ENCODE data around the gene GPR162. TPM values are rescaled to one million over a fixed set of nuclear protein-coding genes. Genes with fewer than 3 reads are reported as not detected.

The GPR162 gene
- total RNA-seq, 1 experiment from 2014 or later: not detected

DNA sequence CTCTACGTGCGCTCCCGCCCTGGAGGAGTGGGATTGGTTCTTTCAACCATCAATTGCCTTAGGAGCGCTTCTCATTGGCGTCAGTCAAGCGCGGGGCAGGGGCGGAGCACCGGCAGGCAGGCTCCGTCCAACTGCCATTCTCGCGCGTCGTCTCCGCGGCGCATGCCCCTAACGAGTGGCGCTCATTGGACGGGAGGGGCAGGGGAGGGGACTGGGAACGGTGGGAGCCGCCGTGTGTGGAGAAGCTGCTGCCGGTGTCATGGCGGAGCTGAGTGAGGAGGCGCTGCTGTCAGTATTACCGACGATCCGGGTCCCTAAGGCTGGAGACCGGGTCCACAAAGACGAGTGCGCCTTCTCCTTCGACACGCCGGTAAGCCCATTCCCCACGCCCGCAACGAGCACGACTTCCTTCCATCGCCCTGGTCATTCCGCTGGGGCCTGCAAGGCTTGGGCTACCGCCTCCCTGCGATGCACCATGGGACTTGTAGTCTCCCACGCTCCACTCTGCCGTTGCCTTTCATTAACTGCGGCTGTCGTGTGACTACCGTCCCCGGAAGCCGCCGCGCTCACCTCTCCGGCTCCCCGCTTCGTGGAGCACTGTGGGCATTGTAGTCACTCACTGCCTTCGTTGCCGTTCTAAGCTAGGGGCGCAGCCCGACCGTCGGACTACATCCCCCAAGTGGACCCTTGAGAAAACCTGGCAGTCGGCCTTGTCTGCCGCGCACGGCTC, 30.5 kb downstream of the GPR162 start, which contains the start of gene USP5:
TSS of gene USP5 (plus strand) at position 230 of the 730 bp plus-strand sequence. CDS start at position 260, 30 bp downstream.
- H4K20me1 ChIP-seq (ENCODE audit: low read length): no peaks in the 10 kb centered on the region
- BruUV-seq (replicated peaks): TSS peak; percentile 80
- peaks cover 23% of the 10 kb centered on the region for H3K4me1 ChIP-seq (ENCODE audit: insufficient read depth, low read length)
- no peaks in the 10 kb centered on the region for H3K27me3 ChIP-seq (ENCODE audit: low read length)
- no peaks in the 10 kb centered on the region for H3K9me2 ChIP-seq (replicated peaks; ENCODE audit: low read length)
- DNase-seq (peak; percentile 98), ATAC-seq (peak; percentile 77)
- H3F3A ChIP-seq (ENCODE audit: low read length, unreplicated experiment): no peaks in the 10 kb centered on the region
- ChIA-PET CTCF (interaction anchor here (0.5 to 1.7 kb wide), 5 partner anchors 16 to 97 kb away, joined by 4 to 12 read pairs (median 4); partner anchors contain the start of gene SPSB2), POLR2A (ENCODE audit: unreplicated experiment) (interaction anchor here (0.5 to 0.6 kb wide), 6 partner anchors 18 to 163 kb away, joined by 3 to 13 read pairs (median 4); partner anchors contain the start of genes PTMS and ZNF384)
- intact Hi-C loops (cut with micrococcal nuclease): loop anchor here (5.0 kb wide), 2 partner anchors 100 to 155 kb away; partner anchors contain the start of gene MLF2
- peak within 1 kb of the TSS; percentile 86 for H3K4me3 ChIP-seq (ENCODE audit: low read length)
- no peaks in the 10 kb centered on the region for H3K9me3 ChIP-seq (ENCODE audit: low read length)
- H3K79me2 ChIP-seq (ENCODE audit: low read length): peaks cover 55% of the 10 kb centered on the region
- TF ChIP-seq EZH2phosphoT487 (IDR thresholded peaks at IDR 0.05; ENCODE audit: borderline replicate concordance, low read length) (no peak), EZH2 (IDR thresholded peaks at IDR 0.05; ENCODE audit: low read length, unreplicated experiment) (no peak), CTCF (conservative IDR thresholded peaks at IDR 0.05; ENCODE audit: low read depth, low read length) (no peak)
- peaks cover 21% of the 10 kb centered on the region; the same call in 1 of the 2 replicates for H3K36me3 ChIP-seq (ENCODE audit: low read depth, low read length)
- H3K27ac ChIP-seq (ENCODE audit: low read length): peak within 1 kb of the TSS; percentile 61
- H2AFZ ChIP-seq (ENCODE audit: low read length): peak within 1 kb of the TSS; percentile 98
- H3K4me2 ChIP-seq (ENCODE audit: low read length): peak within 1 kb of the TSS; percentile 99
- H3K9ac ChIP-seq (ENCODE audit: low read length): peak within 1 kb of the TSS; percentile 79

GRCh38 chr12:6852651-6853354, 31.2 kb downstream of the GPR162 start:
- ChIA-PET POLR2A (ENCODE audit: unreplicated experiment) (interaction anchor here (0.5 kb wide), 3 partner anchors 18 to 163 kb away, joined by 3 to 13 read pairs (median 9); partner anchors contain the start of gene ZNF384), CTCF (interaction anchor here (1.0 to 1.7 kb wide), 3 partner anchors 16 to 38 kb away, joined by 4 to 12 read pairs (median 7); partner anchors contain the start of gene SPSB2)
- BruUV-seq (replicated peaks): no TSS peak
- peak; percentile 2; the same call in 1 of the 2 replicates for ATAC-seq
- DNase-seq: peak; percentile 54
- no peaks in the 10 kb centered on the region for H3K9me2 ChIP-seq (replicated peaks; ENCODE audit: low read length)
- H3K27me3 ChIP-seq (ENCODE audit: low read length): no peaks in the 10 kb centered on the region
- no peaks in the 10 kb centered on the region for H3F3A ChIP-seq (ENCODE audit: low read length, unreplicated experiment)
- peaks cover 23% of the 10 kb centered on the region for H3K4me1 ChIP-seq (ENCODE audit: insufficient read depth, low read length)
- no peaks in the 10 kb centered on the region for H4K20me1 ChIP-seq (ENCODE audit: low read length)
- TF ChIP-seq EZH2 (IDR thresholded peaks at IDR 0.05; ENCODE audit: low read length, unreplicated experiment) (no peak), CTCF (conservative IDR thresholded peaks at IDR 0.05; ENCODE audit: low read depth, low read length) (no peak), EZH2phosphoT487 (IDR thresholded peaks at IDR 0.05; ENCODE audit: borderline replicate concordance, low read length) (no peak)
- peak overlapping the region; percentile 76 for H3K9ac ChIP-seq (ENCODE audit: low read length)
- H2AFZ ChIP-seq (ENCODE audit: low read length): peak overlapping the region; percentile 71
- peak overlapping the region; percentile 52 for H3K27ac ChIP-seq (ENCODE audit: low read length)
- peak overlapping the region; percentile 86 for H3K4me3 ChIP-seq (ENCODE audit: low read length)
- peak overlapping the region; percentile 99 for H3K4me2 ChIP-seq (ENCODE audit: low read length)
- no peaks in the 10 kb centered on the region for H3K9me3 ChIP-seq (ENCODE audit: low read length)
- H3K36me3 ChIP-seq (ENCODE audit: low read depth, low read length): peaks cover 28% of the 10 kb centered on the region
- peaks cover 55% of the 10 kb centered on the region for H3K79me2 ChIP-seq (ENCODE audit: low read length)
- intact Hi-C loops (cut with micrococcal nuclease): loop anchor here (5.0 kb wide), 2 partner anchors 101 to 154 kb away; partner anchors contain the start of gene MLF2

All from PC-3 (cell line).